ACC112 (cell line): ENCODE data around the gene RAI1.

ENCODE experiments used
- H2AFZ ChIP-seq: fragments of 200-600 bp; sonication (generic); one replicate; pipeline ENCODE4 v1.6.0; 2017; ENCODE audit warnings: antibody characterized with exemption, low read length; ENCODE audit not compliant: unreplicated experiment
- H3K27ac ChIP-seq: fragments of 200-600 bp; sonication (generic); 2 replicates; pipeline ENCODE4 v1.5.1; 2014; ENCODE audit warnings: low read depth, mild to moderate bottlenecking, antibody characterized with exemption, low read length, moderate library complexity
- H3K27me3 ChIP-seq: fragments of 200-600 bp; sonication (generic); 2 replicates; pipeline ENCODE4 v1.6.1; 2014; ENCODE audit warnings: mild to moderate bottlenecking, antibody characterized with exemption, low read length, moderate library complexity, mixed read lengths; ENCODE audit not compliant: insufficient read depth
- H3K36me3 ChIP-seq: fragments of 200-600 bp; sonication (generic); 2 replicates; pipeline ENCODE4 v1.6.1; 2016; ENCODE audit warnings: mild to moderate bottlenecking, antibody characterized with exemption, low read length, moderate library complexity, mixed read lengths; ENCODE audit not compliant: insufficient read depth
- H3K4me1 ChIP-seq: fragments of 200-600 bp; sonication (generic); one replicate; pipeline ENCODE4 v1.6.1; 2016; ENCODE audit warnings: low read length, mixed read lengths; ENCODE audit not compliant: insufficient read depth, unreplicated experiment, control insufficient read depth
- H3K4me3 ChIP-seq: fragments of 200-600 bp; sonication (generic); 2 replicates; pipeline ENCODE4 v1.5.1; 2014; ENCODE audit warnings: mild to moderate bottlenecking, low read depth, low read length
- H3K79me2 ChIP-seq: fragments of 200-600 bp; sonication (generic); one replicate; pipeline ENCODE4 v1.6.0; 2016; ENCODE audit warnings: low read length; ENCODE audit not compliant: control insufficient read depth, unreplicated experiment, insufficient read depth

The RAI1 gene

DNA sequence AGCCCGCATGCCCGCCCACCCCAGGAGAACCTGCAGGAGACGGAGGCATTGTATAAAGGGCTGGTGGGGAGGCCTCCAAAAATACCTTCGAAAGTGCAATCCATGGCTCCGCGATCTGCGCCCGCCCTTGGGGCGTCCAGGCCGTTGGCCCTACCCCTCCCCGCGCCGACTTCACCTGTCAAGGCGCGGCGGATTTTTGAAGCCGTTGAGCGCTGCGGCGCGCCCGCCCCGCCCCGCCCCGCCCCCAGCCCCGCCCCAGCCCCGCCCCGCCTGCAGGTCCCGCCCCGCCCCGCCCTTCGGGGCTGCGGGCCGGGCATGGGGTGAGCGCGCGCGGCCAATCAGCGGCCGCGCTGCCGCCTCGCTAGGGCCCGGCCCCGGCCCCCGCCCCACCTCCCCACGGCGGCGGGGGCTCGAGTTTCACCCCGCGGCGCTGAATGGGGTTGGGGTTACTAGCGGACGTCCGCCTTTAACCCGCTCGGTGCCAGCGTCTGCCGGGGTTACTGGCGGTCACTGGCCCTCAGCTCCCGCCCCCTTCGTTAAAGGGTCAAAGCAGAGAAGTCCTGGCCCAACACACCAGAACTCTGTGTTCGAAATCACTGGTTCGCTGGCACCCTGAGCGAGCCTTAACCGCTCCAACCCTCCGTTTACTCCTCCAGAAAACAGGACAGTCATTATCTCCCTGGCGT lies 142.3 kb downstream of the RAI1 start:
- Histone ChIP-seq H3K79me2 (peaks cover 27% of the 10 kb centered on the region), H3K36me3 (peaks cover 9% of the 10 kb centered on the region; the same call in 1 of the 2 replicates), H2AFZ (no peak overlapping the region), H3K27ac (peak overlapping the region; percentile 50), H3K4me1 (peaks cover 70% of the 10 kb centered on the region), H3K27me3 (no peaks in the 10 kb centered on the region), H3K4me3 (peak overlapping the region; percentile 74)

- Histone ChIP-seq H3K4me3 (peak overlapping the region; percentile 20), H2AFZ (no peak overlapping the region), H3K27ac (peak overlapping the region; percentile 50), H3K27me3 (no peaks in the 10 kb centered on the region), H3K36me3 (peaks cover 2% of the 10 kb centered on the region; the same call in 1 of the 2 replicates), H3K4me1 (peaks cover 67% of the 10 kb centered on the region), H3K79me2 (peaks cover 30% of the 10 kb centered on the region)
Measured at GRCh38 chr17:17824119-17824782, 143.0 kb downstream of the RAI1 start.

GRCh38 chr17:17824783-17825614 lies 143.7 kb downstream of the RAI1 start:
- Histone ChIP-seq H3K4me1 (peaks cover 60% of the 10 kb centered on the region), H3K4me3 (peak overlapping the region; percentile 28; the same call in 1 of the 2 replicates), H3K27me3 (no peaks in the 10 kb centered on the region), H3K27ac (peak overlapping the region; percentile 31; the same call in 1 of the 2 replicates), H3K36me3 (no peaks in the 10 kb centered on the region), H2AFZ (no peak overlapping the region), H3K79me2 (peaks cover 32% of the 10 kb centered on the region)

- Histone ChIP-seq H3K27ac (no peak overlapping the region), H2AFZ (no peak overlapping the region), H3K4me1 (peaks cover 48% of the 10 kb centered on the region), H3K4me3 (no peak overlapping the region), H3K79me2 (peaks cover 41% of the 10 kb centered on the region), H3K27me3 (no peaks in the 10 kb centered on the region), H3K36me3 (no peaks in the 10 kb centered on the region)
Measured at GRCh38 chr17:17826342-17826713, 145.1 kb downstream of the RAI1 start.

DNA sequence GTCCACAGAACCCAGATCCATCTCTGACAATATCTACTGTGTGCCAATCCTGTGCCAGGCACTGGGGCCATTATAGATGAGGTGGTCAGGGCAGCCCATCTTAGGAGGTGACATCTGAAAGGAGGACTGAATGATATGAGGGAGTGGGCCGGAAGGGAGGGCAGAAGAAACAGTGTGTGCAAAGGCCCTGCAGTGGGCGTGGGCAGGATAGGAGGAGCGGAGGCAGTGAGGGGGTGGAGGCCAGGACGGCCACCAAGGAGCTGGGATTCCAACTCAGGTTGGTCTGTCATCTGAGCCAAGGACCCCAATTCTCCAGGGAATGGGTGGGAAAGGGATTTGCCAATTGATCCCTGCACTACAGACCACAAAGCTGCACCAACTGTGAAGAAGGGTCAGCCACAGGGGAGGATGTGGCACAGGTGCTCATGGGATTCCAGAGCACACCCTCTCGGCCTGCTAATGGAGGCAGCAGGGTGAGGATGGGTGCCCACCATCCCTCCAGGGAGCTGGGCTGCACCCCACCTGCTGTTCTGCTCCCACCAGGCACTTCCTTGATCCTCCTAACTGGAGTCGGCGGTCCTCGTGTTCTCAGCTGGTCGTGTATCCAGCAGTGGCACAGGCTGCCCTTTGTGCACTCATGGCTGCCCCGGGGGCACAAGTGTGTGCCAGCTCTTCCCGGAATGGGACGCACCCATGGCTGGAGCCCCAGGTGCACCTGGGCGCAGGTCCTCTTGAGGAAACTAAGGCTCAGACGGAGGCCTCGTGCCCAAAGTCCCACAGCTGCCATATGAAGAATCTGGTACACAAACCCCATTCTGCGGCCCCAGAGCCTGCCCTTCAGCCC lies 145.9 kb downstream of the RAI1 start:
- no peak overlapping the region for H3K27ac ChIP-seq
- H3K27me3 ChIP-seq = no peaks in the 10 kb centered on the region
- H3K79me2 ChIP-seq = peaks cover 40% of the 10 kb centered on the region
- H3K4me3 ChIP-seq = no peak overlapping the region
- H3K4me1 ChIP-seq = peaks cover 44% of the 10 kb centered on the region
- no peak overlapping the region for H2AFZ ChIP-seq
- H3K36me3 ChIP-seq = 0 out of 2 replicates have a peak, but pooled peaks cover 4% of the 10 kb centered on the region

- Histone ChIP-seq H3K27me3 (no peaks in the 10 kb centered on the region), H3K27ac (no peak overlapping the region), H2AFZ (no peak overlapping the region), H3K4me1 (peaks cover 36% of the 10 kb centered on the region), H3K36me3 (0 out of 2 replicates have a peak, but pooled peaks cover 6% of the 10 kb centered on the region), H3K4me3 (no peak overlapping the region), H3K79me2 (peaks cover 42% of the 10 kb centered on the region)
Measured at GRCh38 chr17:17827826-17828621, 146.8 kb downstream of the RAI1 start.

GRCh38 chr17:17830269-17830567 lies 149.0 kb downstream of the RAI1 start:
- Histone ChIP-seq H3K4me3 (no peak overlapping the region), H3K27me3 (no peaks in the 10 kb centered on the region), H3K79me2 (peaks cover 49% of the 10 kb centered on the region), H2AFZ (no peak overlapping the region), H3K27ac (no peak overlapping the region), H3K36me3 (0 out of 2 replicates have a peak, but pooled peaks cover 6% of the 10 kb centered on the region), H3K4me1 (peaks cover 29% of the 10 kb centered on the region)

GRCh38 chr17:17830740-17831207 lies 149.5 kb downstream of the RAI1 start:
- 0 out of 2 replicates have a peak, but pooled peaks cover 6% of the 10 kb centered on the region for H3K36me3 ChIP-seq
- no peaks in the 10 kb centered on the region for H3K27me3 ChIP-seq
- peaks cover 52% of the 10 kb centered on the region for H3K79me2 ChIP-seq
- no peak overlapping the region for H3K27ac ChIP-seq
- H2AFZ ChIP-seq = no peak overlapping the region
- no peak overlapping the region for H3K4me3 ChIP-seq
- peaks cover 29% of the 10 kb centered on the region for H3K4me1 ChIP-seq

DNA sequence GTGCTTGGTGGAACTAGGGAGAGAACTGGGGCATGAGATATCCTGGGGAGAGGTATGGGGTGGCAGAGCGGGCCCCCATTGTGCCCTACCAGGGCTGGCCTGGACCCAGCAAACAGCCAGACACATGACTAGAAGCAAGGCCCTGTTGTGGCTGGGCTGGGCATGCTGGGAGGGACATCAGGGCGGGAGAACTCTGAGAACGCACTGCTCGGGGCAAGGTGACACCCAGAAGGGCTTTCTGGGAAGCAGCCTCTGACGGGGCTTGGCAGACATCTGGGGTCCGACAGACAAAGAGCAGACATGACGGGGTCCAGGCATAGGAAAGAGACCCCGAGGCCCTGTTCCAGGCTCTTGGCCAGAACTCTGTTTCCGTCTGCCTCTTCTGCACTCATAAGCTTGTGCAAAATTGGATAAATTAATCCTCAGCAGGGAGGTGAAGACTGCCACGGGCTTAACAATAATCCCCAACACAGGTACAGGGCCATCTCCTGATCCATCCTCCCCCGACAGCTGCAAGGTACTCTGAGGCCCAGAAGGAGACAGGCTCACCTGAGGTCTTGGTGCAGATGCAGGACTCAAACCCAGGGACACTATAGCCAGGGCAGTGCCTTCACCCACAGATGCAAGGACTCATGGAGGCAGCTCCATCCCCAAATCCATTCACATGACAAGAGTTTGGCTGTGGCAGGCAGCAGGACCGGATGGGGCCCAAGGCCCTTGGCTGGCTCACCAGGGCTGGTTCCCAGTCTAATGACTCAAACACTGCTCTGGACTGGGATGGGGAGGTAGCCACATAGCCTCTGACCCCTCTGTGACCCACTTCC lies 150.2 kb downstream of the RAI1 start:
- no peak overlapping the region for H3K4me3 ChIP-seq
- H3K36me3 ChIP-seq = 0 out of 2 replicates have a peak, but pooled peaks cover 6% of the 10 kb centered on the region
- H3K27ac ChIP-seq = no peak overlapping the region
- no peaks in the 10 kb centered on the region for H3K27me3 ChIP-seq
- peaks cover 50% of the 10 kb centered on the region for H3K79me2 ChIP-seq
- peaks cover 24% of the 10 kb centered on the region for H3K4me1 ChIP-seq
- H2AFZ ChIP-seq = no peak overlapping the region
